GM13976 (cell line): ENCODE measurements around the gene FKBP8.

Experiments
- DNase-seq: peaks from one replicate; pipeline ENCODE4 v3.0.0; 2012; ENCODE audit warnings: low spot score
- CTCF ChIP-seq: IDR thresholded peaks from 2 replicates; pipeline ENCODE4 v1.5.1; 2012; ENCODE audit warnings: borderline replicate concordance, mild to moderate bottlenecking; ENCODE audit not compliant: insufficient read depth; ENCODE audit errors: extremely low read depth, missing control alignments, control extremely low read depth
- in situ Hi-C: fragments of 300-500 bp; cut with MboI; formaldehyde crosslinking; loops from one replicate; pipeline ENCODE4 v1.12.0; 2022; ENCODE audit warnings: low sequenced_read_pairs, mixed read lengths, inconsistent platforms; ENCODE audit not compliant: unreplicated experiment

The FKBP8 gene

DNA sequence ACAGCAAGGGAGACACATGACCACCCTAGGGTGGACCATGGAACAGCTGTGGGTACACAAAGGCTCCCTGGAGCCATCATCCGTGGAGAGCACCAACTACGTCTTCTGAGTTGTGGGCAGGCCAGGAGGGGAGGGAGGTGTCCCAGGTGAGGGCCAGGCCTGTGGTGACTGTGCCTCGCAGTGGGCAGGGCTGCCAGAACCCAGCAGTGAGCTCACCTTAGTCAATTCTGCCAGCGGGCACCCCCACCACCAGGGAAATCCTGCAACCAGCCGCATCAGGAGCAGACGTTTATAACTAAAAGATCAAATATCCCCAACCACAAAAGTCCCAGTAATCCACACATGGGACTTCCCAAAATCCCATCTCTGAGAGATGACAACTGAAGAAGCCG lies 41.1 kb downstream of the FKBP8 start:
- DNase-seq: no peak
- no peak for TF ChIP-seq CTCF
- in situ Hi-C loops: no loop called here

DNA sequence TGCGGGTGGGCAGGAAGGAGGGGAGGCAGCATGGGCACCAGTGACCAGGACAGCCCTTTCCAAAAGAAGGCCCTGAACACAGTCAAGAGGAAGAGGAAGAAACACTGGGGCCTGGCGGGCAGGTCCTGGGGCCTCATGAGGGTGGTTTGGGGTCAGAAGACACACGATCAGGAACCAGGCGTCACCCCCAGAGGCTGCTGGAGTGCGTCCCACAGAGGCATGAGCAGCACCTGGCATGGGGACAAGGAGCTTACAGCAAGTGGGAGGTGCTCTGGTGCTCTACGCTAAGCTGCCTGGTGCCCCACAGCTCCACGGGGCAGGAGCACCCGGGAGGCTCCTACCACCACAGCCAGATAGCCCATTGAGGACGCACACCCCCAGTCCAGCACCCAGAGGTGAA lies 41.5 kb downstream of the FKBP8 start:
- DNase-seq: no peak
- in situ Hi-C loops: no loop called here

GRCh38 chr19:18501351-18501750 lies 42.0 kb downstream of the FKBP8 start:
- TF ChIP-seq CTCF: no peak
- in situ Hi-C loops: no loop called here
- DNase-seq: no peak

More for the DNA sequence above, 41.5 kb downstream of the FKBP8 start:
- TF ChIP-seq CTCF: no peak

DNA sequence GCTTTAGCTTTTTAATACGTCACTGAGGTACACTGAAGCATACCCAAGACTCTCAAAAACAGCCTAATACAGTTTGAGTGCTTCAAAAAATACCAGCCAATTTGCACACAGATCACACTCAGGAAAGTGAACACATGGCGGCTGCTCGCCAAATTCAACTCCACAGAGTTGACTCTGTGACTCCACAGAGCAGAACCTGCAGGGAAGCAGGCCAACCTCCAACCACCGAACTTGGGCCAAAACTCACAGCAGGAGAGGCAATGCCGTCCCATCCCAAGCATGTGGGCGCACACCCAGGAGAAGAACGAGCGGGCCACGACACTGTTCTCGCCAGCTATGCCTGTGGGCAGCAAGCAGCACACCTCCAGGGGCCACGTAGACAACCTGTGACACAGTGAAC lies 42.6 kb downstream of the FKBP8 start:
- no peak for TF ChIP-seq CTCF
- in situ Hi-C loops: no loop called here
- no peak for DNase-seq

- in situ Hi-C loops: no loop called here
- DNase-seq: no peak
- TF ChIP-seq CTCF: no peak
Observed at GRCh38 chr19:18500376-18500775, 43.0 kb downstream of the FKBP8 start.

DNA sequence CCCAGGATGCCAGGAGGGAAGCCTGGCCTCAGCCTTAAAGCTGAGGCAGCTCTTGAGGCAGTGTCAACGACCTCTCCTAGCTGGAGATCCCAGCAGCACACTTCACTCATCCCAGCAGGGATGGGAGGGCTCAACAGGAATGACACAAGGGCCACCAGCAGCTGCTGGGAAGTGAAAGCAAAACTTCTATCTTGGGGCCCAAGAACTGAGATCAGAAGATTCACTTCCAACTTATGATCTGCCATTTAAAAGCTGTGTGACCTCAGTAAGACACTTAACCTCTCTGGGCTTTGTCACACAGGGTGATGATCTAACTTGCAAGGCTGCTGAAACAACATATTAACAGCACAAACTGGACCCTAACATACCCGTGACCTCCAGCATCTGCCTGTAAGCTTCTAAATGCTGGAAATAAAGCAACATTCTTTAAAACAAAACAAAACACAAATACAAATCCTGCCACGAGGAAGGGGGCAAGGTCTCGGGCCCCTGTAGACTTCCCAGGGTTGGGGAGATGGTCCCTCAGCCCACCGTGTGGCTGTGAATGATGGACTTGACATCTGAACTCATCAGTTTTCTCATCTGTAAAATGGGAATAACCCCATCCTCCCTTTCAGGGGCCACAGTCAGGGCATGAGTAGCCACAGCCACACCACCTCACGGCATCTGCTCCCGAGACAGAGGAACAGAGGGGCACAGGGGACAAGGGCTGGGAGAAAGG lies 44.2 kb downstream of the FKBP8 start:
- DNase-seq: no peak
- TF ChIP-seq CTCF: no peak
- in situ Hi-C loops: no loop called here
